OCI-LY3 (cell line): ENCODE data around the gene KCNK2.

ENCODE experiments used
- H2AFZ ChIP-seq: fragments of 200-600, 300-600 bp; shearing (Covaris generic); 2 replicates; pipeline ENCODE4 v1.6.0; 2014; ENCODE audit warnings: antibody characterized with exemption, low read depth, low read length
- H3K27ac ChIP-seq: fragments of 200-600, 300-600 bp; sonication (generic); 2 replicates; pipeline ENCODE4 v1.5.1; 2014; ENCODE audit warnings: mild to moderate bottlenecking, low read length, moderate library complexity, mixed read lengths
- H3K27me3 ChIP-seq: fragments of 200-600, 300-600 bp; sonication (generic); 2 replicates; pipeline ENCODE4 v1.6.1; 2014; ENCODE audit warnings: low read depth, low read length, mixed read lengths
- H3K36me3 ChIP-seq: fragments of 200-600, 300-600 bp; sonication (generic); replicated peaks from 2 replicates; pipeline ENCODE3; 2014; ENCODE audit warnings: low read depth, low read length, mixed read lengths
- H3K4me1 ChIP-seq: fragments of 300-600, 200-600 bp; sonication (generic); 2 replicates; pipeline ENCODE4 v1.6.1; 2014; ENCODE audit warnings: low read length, mixed read lengths
- H3K4me2 ChIP-seq: fragments of 200-600, 300-600 bp; sonication (generic); 2 replicates; pipeline ENCODE4 v1.6.1; 2014; ENCODE audit warnings: low read length, mixed read lengths
- H3K4me3 ChIP-seq: fragments of 300-600, 200-600 bp; sonication (generic); 2 replicates; pipeline ENCODE4 v1.5.1; 2014; ENCODE audit warnings: antibody characterized with exemption, mild to moderate bottlenecking, low read length, moderate library complexity
- H3K79me2 ChIP-seq: fragments of 300-600, 200-600 bp; shearing (Covaris generic); 2 replicates; pipeline ENCODE4 v1.6.1; 2014; ENCODE audit warnings: mild to moderate bottlenecking, low read length, mixed read lengths
- H3K9ac ChIP-seq: fragments of 300-600, 200-600 bp; shearing (Covaris generic); 2 replicates; pipeline ENCODE4 v1.6.0; 2014; ENCODE audit warnings: mild to moderate bottlenecking, low read length, moderate library complexity
- H3K9me3 ChIP-seq: fragments of 200-600, 300-600 bp; shearing (Covaris generic); 2 replicates; pipeline ENCODE4 v1.6.1; 2014; ENCODE audit warnings: low read length, mixed read lengths; ENCODE audit not compliant: insufficient read depth
- H4K20me1 ChIP-seq: fragments of 200-600, 300-600 bp; sonication (generic); 2 replicates; pipeline ENCODE4 v1.6.1; 2016; ENCODE audit warnings: low read length, mixed read lengths; ENCODE audit not compliant: insufficient read depth
- CTCF ChIP-seq: fragments of 200-600, 300-600 bp; sonication (generic); IDR thresholded peaks from 2 replicates; pipeline ENCODE4 v1.5.1; 2014; ENCODE audit warnings: antibody characterized with exemption, low read length, low read depth
- EZH2phosphoT487 ChIP-seq: fragments of 200-600 bp; shearing (Covaris generic); IDR thresholded peaks from 2 replicates; pipeline ENCODE4 v1.6.1; 2018; ENCODE audit warnings: antibody characterized with exemption, mixed run types, low read depth

KCNK2 gene

DNA sequence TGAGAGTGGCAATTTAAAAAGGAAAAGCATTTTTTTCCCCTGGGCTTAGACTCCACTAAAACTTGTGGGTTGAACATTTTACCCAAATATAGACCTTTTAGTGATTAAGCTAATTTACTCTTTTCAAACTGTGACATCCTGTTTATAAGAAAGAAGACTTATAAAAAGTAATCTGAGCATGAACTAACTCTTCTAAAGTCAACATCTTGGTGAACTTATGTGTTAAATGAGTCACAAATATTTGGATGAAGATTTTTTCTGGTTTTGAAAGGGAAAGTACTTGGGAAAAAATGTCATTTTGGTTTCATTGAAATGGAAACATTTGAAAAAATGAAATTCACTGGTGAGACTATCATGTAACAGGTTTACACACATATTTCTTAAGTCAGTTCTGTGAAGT lies 109.8 kb downstream of the KCNK2 start:
- Histone ChIP-seq H2AFZ (no peak overlapping the region), H3K9ac (no peak overlapping the region), H3K36me3 (no peaks in the 10 kb centered on the region), H3K27ac (no peak overlapping the region), H3K4me1 (no peaks in the 10 kb centered on the region), H3K4me3 (no peak overlapping the region), H3K9me3 (no peaks in the 10 kb centered on the region), H3K4me2 (no peak overlapping the region), H3K79me2 (no peaks in the 10 kb centered on the region), H4K20me1 (no peaks in the 10 kb centered on the region), H3K27me3 (no peaks in the 10 kb centered on the region)
- TF ChIP-seq CTCF: no peak
- no peak for TF ChIP-seq EZH2phosphoT487

DNA sequence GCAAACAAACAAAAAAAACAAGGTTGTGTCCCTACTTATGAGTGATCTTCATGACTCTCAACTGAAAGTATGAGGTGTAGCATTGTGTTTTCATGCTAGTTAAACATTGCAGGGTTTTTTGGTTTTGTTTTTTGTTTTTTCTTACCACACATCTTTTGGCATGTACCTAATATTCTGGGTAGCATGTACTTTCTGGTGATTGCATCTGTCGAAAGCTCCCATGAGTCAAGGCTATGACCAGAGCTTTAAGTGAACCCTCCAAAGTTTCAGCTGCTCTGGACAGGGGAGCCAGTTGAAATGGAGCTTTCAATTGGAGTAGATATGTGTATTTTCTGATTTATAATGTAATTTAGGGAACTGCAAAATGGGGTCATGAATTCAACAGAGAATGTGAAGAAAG lies 115.5 kb downstream of the KCNK2 start:
- Histone ChIP-seq H3K4me2 (no peak overlapping the region), H3K9me3 (no peaks in the 10 kb centered on the region), H3K27ac (no peak overlapping the region), H3K79me2 (no peaks in the 10 kb centered on the region), H3K4me1 (no peaks in the 10 kb centered on the region), H3K4me3 (no peak overlapping the region), H3K36me3 (no peaks in the 10 kb centered on the region), H3K27me3 (no peaks in the 10 kb centered on the region), H3K9ac (no peak overlapping the region), H2AFZ (no peak overlapping the region), H4K20me1 (no peaks in the 10 kb centered on the region)
- TF ChIP-seq EZH2phosphoT487: no peak
- no peak for TF ChIP-seq CTCF

DNA sequence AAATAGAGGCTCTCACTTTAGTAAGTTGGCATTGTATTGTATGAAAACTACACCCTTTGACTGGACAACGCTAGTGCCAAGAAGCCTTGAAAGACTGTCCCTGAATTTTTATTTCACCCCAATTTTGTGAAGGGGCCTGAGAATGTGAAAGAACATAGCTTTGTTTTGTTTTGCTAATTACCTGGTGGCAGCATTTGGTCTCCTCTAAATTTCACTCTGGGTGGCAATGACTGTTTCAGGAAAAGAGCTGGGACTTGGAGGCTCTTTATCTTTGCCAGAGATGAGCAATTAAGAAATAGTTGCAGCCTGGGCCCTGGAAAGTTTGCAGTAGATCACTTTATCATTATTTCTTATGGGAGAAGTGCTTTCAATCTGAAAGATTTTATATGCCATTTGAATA lies 117.6 kb downstream of the KCNK2 start:
- Histone ChIP-seq H3K79me2 (no peaks in the 10 kb centered on the region), H3K27ac (no peak overlapping the region), H3K4me3 (no peak overlapping the region), H2AFZ (no peak overlapping the region), H3K9ac (no peak overlapping the region), H3K27me3 (no peaks in the 10 kb centered on the region), H3K9me3 (no peaks in the 10 kb centered on the region), H3K4me2 (no peak overlapping the region), H3K36me3 (no peaks in the 10 kb centered on the region), H3K4me1 (no peaks in the 10 kb centered on the region), H4K20me1 (no peaks in the 10 kb centered on the region)
- TF ChIP-seq EZH2phosphoT487 (no peak), CTCF (no peak)

GRCh38 chr1:215201283-215201682 lies 118.7 kb downstream of the KCNK2 start:
- Histone ChIP-seq H3K9me3 (no peaks in the 10 kb centered on the region), H3K9ac (no peak overlapping the region), H3K79me2 (no peaks in the 10 kb centered on the region), H2AFZ (no peak overlapping the region), H4K20me1 (no peaks in the 10 kb centered on the region), H3K27me3 (no peaks in the 10 kb centered on the region), H3K4me3 (no peak overlapping the region), H3K4me1 (no peaks in the 10 kb centered on the region), H3K36me3 (no peaks in the 10 kb centered on the region), H3K4me2 (no peak overlapping the region), H3K27ac (no peak overlapping the region)
- TF ChIP-seq CTCF (no peak), EZH2phosphoT487 (no peak)
